GM18502 (cell line): ENCODE data around the gene ROBO3.

Experiments
- ATAC-seq: cut with Tn5 transposase; IDR thresholded peaks from one replicate; pipeline ENCODE4 v1.9.1; 2021; ENCODE audit warnings: mild to moderate bottlenecking; ENCODE audit not compliant: unreplicated experiment, poor library complexity

Gene ROBO3

GRCh38 chr11:124917115-124917637, 51.9 kb downstream of the ROBO3 start:
- no peak for ATAC-seq

DNA sequence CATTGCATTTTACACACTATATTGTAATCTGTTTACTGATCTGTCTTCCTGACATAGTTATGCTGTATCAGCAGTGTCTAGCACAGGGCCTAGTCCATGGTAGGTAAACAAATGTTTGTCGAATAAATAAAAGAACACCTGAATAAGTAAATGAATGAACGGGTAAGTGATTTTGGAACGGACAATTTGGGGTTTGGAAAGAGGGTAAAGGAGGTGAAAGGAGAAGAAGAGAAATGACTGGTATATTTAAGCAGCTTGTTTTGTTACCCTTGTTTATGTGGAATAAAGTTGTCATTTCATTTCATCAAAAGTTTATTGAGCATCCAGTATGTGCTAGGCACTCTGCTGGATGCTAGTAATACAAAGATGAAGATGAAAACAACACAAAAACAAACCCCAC, 53.7 kb downstream of the ROBO3 start, which contains the start of gene HEPN1:
Gene HEPN1 (plus strand): TSS at position 301 of the 400 bp plus-strand sequence.
- ATAC-seq: no peak

GRCh38 chr11:124919898-124920297, 54.7 kb downstream of the ROBO3 start:
- no peak for ATAC-seq

DNA sequence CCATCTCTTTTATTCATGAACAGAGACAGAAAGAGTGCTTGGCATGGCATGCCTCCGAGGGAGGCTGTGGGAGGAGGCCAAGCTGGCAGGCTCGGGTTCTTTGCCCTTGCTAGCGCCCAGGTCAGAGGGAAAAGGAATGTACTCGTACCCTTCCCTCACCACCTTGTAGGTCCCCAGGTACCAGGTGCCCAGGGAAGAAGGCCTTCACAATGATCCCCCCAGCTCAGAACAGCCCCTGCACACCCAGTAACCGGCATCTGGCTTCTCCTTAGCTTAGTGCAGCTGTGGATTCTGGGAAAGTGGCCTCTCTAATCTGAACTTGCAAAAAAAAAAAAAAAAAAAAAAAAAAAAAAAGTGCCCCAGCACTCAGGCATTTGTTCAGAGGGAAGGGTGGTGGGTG, 55.1 kb downstream of the ROBO3 start:
- no peak for ATAC-seq

GRCh38 chr11:124920870-124921609, 55.8 kb downstream of the ROBO3 start:
- ATAC-seq: peak; percentile 57

DNA sequence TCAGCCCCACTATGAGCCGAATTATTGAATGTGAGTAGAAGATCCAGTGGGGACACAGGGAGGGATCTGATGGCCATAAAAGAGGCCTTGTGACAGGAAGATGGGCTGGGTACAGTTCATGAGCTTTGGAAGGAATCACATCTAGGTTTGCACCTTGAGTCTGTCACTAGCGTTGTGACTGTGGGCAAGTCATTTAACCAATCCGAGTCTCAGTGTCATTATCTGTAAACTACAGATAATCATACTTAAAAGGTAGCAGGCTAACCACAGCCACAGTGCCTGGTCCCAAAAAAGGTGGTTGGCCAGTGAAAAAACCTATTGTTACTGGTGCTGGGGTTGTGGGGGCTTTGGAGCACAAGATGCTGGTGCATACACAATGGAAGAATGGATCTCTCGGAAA, 57.6 kb downstream of the ROBO3 start:
- ATAC-seq: no peak

DNA sequence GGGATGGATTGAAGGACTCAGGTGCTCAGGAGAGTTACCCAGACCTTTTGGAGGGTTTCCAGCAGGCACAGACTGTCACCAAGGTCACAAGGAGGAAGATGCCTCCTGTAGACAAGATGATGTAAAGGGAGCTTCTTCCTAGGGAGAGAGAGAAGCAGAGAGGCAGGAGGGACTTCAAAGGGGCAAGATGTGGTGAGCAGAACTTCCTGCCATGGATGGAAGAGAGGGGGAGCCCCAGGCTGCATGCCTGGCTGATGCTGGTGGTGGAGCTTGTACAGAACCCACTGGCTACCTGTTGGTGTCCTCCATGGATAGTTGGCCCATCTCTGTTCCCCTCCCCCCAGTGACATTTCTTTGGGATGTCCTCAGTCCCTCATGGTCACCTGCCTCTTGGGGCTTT, 58.1 kb downstream of the ROBO3 start:
- no peak for ATAC-seq

DNA sequence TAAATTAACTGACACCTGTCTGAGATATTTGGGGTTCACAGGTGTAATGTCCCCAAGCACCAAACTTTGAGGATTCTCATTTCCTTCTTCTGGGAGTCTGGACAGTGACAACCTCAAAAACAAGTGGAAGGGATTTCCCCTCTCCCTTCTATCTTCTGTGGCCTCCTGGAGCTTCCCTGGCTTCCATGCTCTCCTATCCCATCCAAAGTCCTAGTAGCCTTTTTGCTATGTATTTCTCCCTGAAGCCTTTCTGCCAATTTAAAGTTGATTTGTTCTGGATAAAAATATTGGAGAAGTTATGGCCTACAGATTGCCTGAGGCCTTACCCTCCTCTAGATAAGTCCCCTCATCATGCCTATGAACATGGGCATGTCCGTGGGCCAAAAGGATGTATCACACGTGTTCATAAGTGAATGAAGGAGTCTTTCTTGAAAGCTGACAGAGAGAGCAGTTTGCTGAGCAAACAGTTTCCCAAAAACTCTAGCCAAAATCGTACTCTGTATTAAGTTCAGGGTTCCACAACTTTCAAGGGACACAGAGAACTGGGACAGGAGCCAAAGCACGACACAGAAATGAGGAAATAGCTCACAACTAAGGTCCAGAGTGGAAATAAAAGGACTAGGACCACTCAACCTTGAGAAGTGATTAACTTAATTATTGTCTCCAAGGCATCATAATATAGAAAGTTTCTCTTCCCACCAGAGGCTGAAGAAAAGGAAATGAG, 63.9 kb downstream of the ROBO3 start:
- no peak for ATAC-seq

DNA sequence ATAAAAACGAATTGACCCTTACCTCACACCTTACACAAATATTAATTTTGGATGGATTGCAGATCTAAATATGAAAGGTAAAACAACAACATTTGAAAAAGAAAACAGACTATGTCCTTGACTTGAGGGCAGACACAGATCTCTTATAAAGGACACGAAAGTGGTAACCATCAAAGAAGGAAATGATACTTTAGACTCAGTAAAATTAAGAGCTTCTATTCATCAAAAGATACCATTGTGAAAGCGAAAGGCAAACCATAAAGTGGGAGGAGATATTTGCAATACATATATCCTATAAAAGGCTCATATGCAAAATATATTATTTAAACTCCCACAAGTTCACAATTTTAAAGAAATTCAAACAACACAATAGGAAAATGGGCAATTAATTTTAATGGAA, 65.6 kb downstream of the ROBO3 start:
- ATAC-seq: peak; percentile 76
